Upper lobe of right lung (tissue), 1 donor: ENCODE measurements around the gene TBC1D22A. TPM values are rescaled to one million over a fixed set of nuclear protein-coding genes. Genes with fewer than 3 reads are reported as not detected.

ENCODE experiments used
- ATAC-seq: fragments of 200-7000 bp; cut with Tn5 transposase; one replicate; pipeline ENCODE4 v1.9.1; 2020; ENCODE audit warnings: mild to moderate bottlenecking, moderate library complexity
- DNase-seq: peaks from one replicate; pipeline ENCODE4 v3.0.0-alpha.2; 2020
- H3K27ac ChIP-seq: fragments of 200-600 bp; one replicate; pipeline ENCODE4 v1.8.0; 2022
- H3K27me3 ChIP-seq: fragments of 200-600 bp; one replicate; pipeline ENCODE4 v1.8.0; 2022; ENCODE audit warnings: mild to moderate bottlenecking
- H3K36me3 ChIP-seq: fragments of 200-600 bp; one replicate; pipeline ENCODE4 v1.8.0; 2022
- H3K4me1 ChIP-seq: fragments of 200-600 bp; one replicate; pipeline ENCODE4 v1.8.0; 2022
- H3K4me3 ChIP-seq: fragments of 200-600 bp; one replicate; pipeline ENCODE4 v1.8.0; 2022; ENCODE audit warnings: mild to moderate bottlenecking
- H3K9me3 ChIP-seq: fragments of 200-600 bp; one replicate; pipeline ENCODE4 v1.8.0; 2022
- intact Hi-C: fragments of 100-400 bp; cut with DNase I; formaldehyde crosslinking; loops from one replicate; pipeline ENCODE4 v1.11.0; 2022
- total RNA-seq: library from RNA; stranded (reverse); fragmentation: NEBNext Ultra II Directional; extraction: Animal tissue kit (Norgen Biotek cat#: 25700); gene quantifications from one replicate; pipeline ENCODE4 v1.2.1, GENCODE V29; 2021
- TF ChIP-seq, protein P1 (sequence below): fragments of 200-600 bp; IDR thresholded peaks from one replicate; pipeline ENCODE4 v1.8.0; 2022; ENCODE audit warnings: antibody characterized with exemption
- donor health status: DM: no; HTN: yes; CAD: no; lungs with severe emphysema.

Gene TBC1D22A
- total RNA-seq, 1 donor from 2014 or later: 31.3 TPM

- Histone ChIP-seq H3K27ac (no peak overlapping the region), H3K36me3 (peaks cover 34% of the 10 kb centered on the region), H3K4me3 (no peak overlapping the region), H3K9me3 (no peaks in the 10 kb centered on the region), H3K4me1 (peaks cover under 1% of the 10 kb centered on the region), H3K27me3 (no peaks in the 10 kb centered on the region)
- ATAC-seq: no peak
- no peak for DNase-seq
- intact Hi-C loops: no loop called here
- TF ChIP-seq, protein P1, sequence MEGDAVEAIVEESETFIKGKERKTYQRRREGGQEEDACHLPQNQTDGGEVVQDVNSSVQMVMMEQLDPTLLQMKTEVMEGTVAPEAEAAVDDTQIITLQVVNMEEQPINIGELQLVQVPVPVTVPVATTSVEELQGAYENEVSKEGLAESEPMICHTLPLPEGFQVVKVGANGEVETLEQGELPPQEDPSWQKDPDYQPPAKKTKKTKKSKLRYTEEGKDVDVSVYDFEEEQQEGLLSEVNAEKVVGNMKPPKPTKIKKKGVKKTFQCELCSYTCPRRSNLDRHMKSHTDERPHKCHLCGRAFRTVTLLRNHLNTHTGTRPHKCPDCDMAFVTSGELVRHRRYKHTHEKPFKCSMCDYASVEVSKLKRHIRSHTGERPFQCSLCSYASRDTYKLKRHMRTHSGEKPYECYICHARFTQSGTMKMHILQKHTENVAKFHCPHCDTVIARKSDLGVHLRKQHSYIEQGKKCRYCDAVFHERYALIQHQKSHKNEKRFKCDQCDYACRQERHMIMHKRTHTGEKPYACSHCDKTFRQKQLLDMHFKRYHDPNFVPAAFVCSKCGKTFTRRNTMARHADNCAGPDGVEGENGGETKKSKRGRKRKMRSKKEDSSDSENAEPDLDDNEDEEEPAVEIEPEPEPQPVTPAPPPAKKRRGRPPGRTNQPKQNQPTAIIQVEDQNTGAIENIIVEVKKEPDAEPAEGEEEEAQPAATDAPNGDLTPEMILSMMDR: no peak
Measured at GRCh38 chr22:46890819-46891218, 128.4 kb downstream of the TBC1D22A start.

DNA sequence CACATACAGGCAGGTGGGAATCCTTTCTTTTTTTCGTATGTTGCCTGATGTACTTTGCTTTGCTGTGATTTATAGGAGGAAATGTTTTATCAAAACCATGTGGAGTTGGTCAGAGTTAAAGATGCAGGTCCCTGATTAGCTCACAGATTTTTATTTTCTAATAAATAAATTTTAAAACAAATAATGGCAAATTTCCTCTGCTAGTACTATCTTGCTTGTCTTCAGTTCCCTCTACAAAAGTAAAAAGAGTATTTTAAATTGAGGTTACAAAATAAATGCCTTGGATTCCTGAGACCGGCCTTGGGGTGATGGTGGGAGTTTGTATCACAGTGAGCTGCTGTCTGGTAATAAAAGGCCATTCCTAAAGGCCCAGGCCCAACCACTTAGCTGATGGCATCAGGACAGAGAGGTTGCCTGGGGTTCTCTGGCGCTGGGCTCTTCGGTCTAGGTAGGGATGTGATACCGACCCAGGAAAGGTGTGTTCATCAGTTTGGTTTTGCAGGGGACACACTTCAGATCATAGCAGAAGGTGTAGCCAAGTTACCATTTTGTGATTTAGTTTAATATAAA lies 129.0 kb downstream of the TBC1D22A start:
- no peaks in the 10 kb centered on the region for H3K27me3 ChIP-seq
- intact Hi-C loops: no loop called here
- peaks cover 5% of the 10 kb centered on the region for H3K4me1 ChIP-seq
- no peaks in the 10 kb centered on the region for H3K9me3 ChIP-seq
- H3K36me3 ChIP-seq: peaks cover 32% of the 10 kb centered on the region
- TF ChIP-seq, protein P1: no peak
- ATAC-seq (no peak), DNase-seq (no peak)
- no peak overlapping the region for H3K4me3 ChIP-seq
- no peak overlapping the region for H3K27ac ChIP-seq

- Histone ChIP-seq H3K36me3 (peaks cover 25% of the 10 kb centered on the region), H3K27me3 (no peaks in the 10 kb centered on the region), H3K27ac (no peak overlapping the region), H3K9me3 (no peaks in the 10 kb centered on the region), H3K4me1 (peaks cover 5% of the 10 kb centered on the region), H3K4me3 (no peak overlapping the region)
- ATAC-seq (no peak), DNase-seq (peak; percentile 45)
- TF ChIP-seq, protein P1: no peak
- intact Hi-C loops: no loop called here
Measured at GRCh38 chr22:46892866-46893265, 130.4 kb downstream of the TBC1D22A start.

- DNase-seq: peak; percentile 31
- H3K4me1 ChIP-seq: peaks cover 5% of the 10 kb centered on the region
Measured at GRCh38 chr22:46893281-46894020, 131.0 kb downstream of the TBC1D22A start.

GRCh38 chr22:46894081-46894671 lies 131.7 kb downstream of the TBC1D22A start:
- no peak for DNase-seq
- Histone ChIP-seq H3K27ac (no peak overlapping the region), H3K4me1 (peaks cover 5% of the 10 kb centered on the region), H3K36me3 (peaks cover 25% of the 10 kb centered on the region), H3K4me3 (no peak overlapping the region), H3K9me3 (no peaks in the 10 kb centered on the region), H3K27me3 (no peaks in the 10 kb centered on the region)
- intact Hi-C loops: no loop called here
- ATAC-seq: no peak
- TF ChIP-seq, protein P1: no peak

More at GRCh38 chr22:46893281-46894020, 131.0 kb downstream of the TBC1D22A start:
- intact Hi-C loops: no loop called here
- H3K4me3 ChIP-seq: no peak overlapping the region
- H3K27me3 ChIP-seq: no peaks in the 10 kb centered on the region
- H3K27ac ChIP-seq: no peak overlapping the region
- no peaks in the 10 kb centered on the region for H3K9me3 ChIP-seq
- H3K36me3 ChIP-seq: peaks cover 25% of the 10 kb centered on the region
- peak; percentile 15 for ATAC-seq
- TF ChIP-seq, protein P1: no peak
